Inflammatory macrophage treated with lipopolysaccharide for 4 hours (primary cell): ENCODE measurements around the gene EVL.
"Not testable (repeated sequence)": the region's sequence is repeated elsewhere in the genome, so short reads cannot be mapped to it uniquely, and the experiment has no call there.

ENCODE experiments used
- DNase-seq: peaks from one replicate; pipeline ENCODE4 v3.0.0-alpha.2; 2020

EVL gene

DNA sequence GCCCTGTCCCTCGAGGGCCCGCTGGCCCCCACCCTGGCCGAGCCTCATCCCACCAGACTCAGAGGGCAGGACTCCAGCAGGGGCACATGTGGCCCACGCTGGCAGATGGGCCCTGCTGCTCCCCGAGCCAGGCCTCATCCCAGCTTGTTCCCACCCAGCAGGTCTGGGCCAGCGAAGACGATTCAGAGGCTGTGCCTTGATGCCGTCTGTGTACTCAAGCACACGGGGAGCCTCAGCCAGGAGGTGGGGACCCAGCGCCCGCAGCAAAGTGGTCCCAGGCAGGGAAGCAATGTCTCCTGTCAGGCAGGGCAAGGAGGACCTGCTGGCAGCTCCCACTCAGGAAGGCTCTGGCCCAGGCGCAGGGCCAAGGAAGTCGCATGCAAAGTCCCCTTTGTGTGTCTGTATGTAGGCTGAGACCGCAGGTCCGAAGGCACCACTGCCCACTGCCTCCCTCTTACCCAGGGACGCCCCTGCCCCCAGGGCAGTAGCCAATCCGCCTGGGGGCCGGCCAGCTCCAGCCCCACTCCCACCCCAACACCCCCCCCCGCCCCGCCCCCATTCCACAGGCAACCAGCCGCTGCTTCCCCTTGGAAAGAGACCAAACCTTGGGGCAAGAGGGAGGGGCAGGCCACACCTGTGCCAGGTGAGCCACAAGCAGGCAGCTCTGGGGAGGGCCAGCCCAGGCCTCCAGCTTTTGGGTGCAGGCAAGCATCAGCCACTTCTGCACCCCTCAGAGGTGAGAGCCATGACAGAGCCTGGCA is 84.8 kb downstream of the EVL start:
- DNase-seq: no peak

GRCh38 chr14:100150932-100151587 is 85.8 kb downstream of the EVL start:
- DNase-seq: no peak

DNA sequence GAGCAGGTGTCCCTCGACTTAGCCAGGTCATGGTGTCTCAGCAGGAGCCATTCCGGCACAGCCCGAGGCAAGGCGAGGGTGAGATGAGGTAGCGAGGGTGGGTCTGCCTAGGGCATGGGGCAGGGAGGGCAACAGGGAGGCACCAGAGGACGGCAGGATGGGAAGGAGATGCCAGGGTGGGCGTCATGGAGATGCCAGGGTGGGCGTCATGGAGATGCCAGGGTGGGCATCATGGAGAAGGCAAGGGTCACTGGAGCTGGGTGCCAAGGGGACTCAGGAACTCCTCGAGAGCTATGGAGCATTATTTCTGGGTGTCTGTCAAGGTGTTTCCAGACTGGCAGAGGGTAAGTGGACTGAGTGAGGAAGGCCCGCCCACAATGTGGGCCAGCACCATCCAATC is 86.9 kb downstream of the EVL start:
- no peak for DNase-seq

DNA sequence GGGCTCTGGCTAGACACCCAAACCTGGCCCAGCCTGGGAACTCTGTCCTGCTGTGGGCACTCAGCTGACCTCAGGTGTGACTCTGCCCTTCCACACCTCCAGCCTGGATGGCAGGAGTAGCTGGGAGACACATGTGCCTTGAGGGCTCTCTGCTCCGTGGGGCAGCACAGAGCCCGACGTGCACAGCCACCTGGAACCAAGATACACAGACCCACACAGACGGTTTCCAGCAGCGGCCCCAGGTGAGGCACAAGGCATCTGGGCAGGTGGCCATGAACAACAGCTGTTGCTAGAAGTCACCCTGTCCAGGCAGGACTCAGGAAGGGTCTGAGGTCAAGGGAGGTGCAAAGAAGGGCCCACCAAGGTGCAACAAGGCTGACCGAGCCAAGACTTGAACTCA is 88.3 kb downstream of the EVL start:
- no peak for DNase-seq

DNA sequence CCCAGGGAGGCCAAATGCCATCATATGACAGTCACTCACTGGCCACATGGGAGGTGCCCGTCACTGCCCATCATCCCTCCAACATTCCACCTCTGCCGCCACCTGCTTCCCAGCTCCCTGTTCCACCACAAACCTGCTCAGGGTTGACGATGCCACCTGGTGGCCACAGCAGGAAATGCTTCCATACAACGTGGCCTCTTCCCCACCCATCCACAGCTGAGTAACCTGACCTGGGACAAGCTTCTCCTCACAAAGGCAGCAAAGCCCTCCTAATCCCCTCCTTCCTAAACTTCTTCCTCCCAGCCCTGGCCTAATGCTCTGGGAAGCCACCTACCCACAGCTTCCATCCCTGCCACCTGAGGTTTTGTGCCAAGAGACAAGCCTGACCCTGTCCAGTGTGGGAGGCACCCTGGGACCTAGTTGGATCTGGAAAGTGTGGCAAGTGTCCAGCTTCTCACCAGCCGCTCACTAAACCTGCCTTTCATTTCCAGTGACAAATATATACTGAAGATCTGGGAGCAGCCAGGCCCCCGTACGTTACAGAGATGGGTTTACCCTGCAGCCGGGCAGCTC is 89.9 kb downstream of the EVL start:
- no peak for DNase-seq

- DNase-seq: no peak
These were observed 90.8 kb downstream of the EVL start for GRCh38 chr14:100155756-100156616.

- no peak for DNase-seq
These were observed 91.6 kb downstream of the EVL start for GRCh38 chr14:100156776-100157175.

DNA sequence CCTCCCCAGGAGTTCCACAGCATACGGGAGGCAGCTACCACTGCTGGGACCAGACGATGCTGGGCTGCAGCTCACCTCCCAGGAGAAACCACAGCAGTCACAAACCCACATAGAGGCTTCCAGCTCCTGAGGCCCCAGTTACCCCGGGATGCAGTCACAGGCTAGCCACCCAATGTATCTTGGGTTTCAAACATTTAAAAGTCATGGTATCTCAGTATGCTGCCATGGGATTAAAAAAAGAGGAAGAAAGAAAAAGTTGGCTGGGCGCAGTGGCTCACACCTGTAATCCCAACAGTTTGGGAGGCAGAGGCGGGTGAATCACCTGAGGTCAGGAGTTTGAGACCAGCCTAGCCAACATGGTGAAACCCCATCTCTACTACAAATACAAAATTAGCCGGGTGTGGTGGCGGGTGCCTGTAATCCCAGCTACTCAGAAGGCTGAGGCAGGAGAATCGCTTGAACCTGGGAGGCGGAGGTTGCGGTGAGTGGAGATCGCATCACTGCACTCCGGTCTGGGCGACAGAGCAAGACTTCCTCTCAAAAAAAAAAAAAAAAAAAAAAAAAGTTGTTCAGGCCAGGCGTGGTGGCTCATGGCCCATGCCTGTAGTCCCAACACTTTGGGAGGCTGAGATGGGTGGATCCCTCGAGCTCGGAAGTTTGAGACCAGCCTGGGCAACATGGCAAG is 92.5 kb downstream of the EVL start:
- not testable (repeated sequence) for DNase-seq

GRCh38 chr14:100158566-100159093 is 93.4 kb downstream of the EVL start:
- no peak for DNase-seq

DNA sequence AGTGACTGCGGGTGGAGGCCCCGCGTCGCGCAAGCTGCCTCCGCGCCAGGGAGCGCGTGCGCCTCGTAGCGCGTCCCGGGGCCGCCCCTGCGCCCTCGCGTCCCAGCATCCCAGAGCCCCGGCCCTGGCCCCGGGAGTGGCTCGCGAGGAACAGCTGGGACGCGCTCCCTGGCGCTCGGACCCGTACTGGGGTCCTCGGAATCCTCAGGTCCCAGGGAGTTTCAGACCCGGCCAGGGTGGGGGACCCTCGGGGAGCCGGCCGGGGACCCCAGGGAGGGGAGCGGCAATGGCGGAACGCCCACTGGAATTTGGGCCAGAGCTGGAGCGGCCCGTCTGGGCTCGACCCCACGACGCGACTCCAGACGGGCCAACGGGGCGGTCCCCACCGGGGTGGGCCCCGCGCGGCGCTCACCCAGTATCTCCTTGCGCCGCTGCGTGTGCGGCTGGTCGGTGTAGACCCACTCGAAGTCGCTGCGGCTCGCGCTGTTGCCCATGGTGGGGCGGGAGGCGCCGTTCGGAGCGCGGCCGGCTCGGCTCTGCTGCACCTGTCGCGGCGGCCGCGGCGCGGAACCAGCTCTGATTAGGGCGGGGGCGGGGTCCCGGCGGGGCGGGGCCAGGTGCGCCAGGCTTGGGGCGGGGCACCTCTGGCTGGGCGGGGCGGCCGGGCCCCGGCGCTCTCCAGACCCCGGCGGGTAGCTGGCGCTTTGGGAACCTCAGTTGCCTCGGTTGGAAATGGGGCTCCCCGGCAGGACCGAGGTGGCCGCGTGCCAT is 94.1 kb downstream of the EVL start, which contains the start of gene DEGS2:
DEGS2 (minus strand) TSS at position 552 of the 771 bp plus-strand sequence; CDS start at position 494, 58 bp downstream.
- no peak for DNase-seq

GRCh38 chr14:100159865-100160533 is 94.8 kb downstream of the EVL start:
- no peak for DNase-seq

GRCh38 chr14:100160534-100160916 is 95.3 kb downstream of the EVL start:
- no peak for DNase-seq

GRCh38 chr14:100165376-100165775 is 100.2 kb downstream of the EVL start:
- no peak for DNase-seq

- no peak for DNase-seq
These were observed 100.7 kb downstream of the EVL start for GRCh38 chr14:100165831-100166440.

DNA sequence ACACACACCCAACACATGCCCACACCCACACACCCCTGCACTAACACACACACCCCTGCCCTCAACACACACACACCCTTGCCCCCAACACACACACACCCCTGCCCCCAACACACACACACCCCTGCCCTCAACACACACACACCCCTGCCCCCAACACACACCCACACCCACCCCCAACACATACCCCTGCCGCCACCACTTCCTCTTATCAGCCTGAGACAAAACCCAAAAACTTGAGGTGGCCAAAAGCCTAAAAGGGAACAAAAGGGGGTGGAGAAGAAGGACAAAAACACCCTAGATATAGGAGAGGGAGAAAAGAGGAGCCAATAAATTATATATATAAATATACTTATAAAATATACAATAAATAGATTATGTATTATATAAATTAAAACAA is 103.3 kb downstream of the EVL start:
- DNase-seq: no peak

DNA sequence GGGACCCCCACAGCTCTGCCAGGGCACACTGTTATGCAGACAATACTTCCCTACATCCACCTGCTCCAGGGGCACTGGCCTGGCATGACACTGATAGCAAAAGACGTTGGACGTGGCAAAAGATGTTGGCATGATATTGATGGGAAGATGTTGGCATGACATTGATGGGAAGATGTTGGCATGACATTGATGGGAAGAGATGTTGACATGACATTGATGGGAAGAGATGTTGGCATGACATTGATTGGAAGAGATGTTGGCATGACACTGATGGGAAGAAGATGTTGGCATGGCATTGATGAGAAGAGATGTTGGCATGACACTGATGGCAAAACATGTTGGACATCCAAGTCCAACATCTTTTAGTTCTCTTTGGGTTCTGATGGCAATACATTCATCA is 105.7 kb downstream of the EVL start:
- no peak for DNase-seq

DNA sequence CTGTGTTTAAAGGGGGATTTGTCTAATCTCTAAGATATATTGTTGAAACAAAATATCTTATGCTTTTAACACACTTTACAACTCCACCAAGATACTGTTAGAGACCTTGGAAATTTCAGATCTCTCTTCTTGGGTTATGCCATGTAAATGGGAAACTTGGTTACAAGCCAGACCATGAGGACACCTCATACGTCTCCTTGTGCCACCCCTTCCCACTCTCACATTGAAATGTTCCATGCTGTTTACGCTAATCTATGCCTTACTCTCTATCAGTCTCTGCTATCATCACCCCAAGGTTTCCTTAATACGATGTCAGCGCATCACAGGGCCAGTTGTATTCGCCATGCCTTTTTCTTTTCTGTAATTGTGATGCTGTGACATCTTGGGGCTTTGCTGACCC is 107.6 kb downstream of the EVL start:
- DNase-seq: no peak

DNA sequence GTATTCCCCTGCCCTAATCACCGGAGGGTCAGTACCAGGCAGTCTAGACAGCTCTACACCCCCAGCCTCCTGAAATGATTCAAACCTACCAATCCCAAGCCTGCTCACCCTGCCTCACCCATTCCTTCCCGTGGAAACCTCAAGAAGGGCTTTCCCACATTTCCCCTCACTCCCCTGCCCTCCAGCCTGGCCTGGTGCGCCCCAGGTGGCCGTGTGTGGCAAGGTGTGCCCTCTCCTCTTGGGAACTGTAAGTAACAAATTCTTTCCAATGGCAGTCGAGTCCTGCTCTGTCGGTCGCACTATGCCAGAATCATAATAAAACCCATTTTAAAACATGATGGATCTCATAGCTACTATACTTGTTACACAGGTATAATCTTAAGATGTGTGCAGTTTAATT is 108.1 kb downstream of the EVL start:
- DNase-seq: no peak

- no peak for DNase-seq
These were observed 111.6 kb downstream of the EVL start for GRCh38 chr14:100176811-100177327.

GRCh38 chr14:100178691-100179090 is 113.5 kb downstream of the EVL start:
- DNase-seq: no peak
